Keratinocyte (primary cell): ENCODE data around the gene NRIP2.

Experiments used
- CTCF ChIP-seq, 3 experiments: IDR thresholded peaks in 1 of 3; conservative IDR thresholded peaks in 1 of 3; optimal IDR thresholded peaks in 1 of 3; 2 replicates in 2 of 3; 3 replicates in 1 of 3; pipeline versions ENCODE3 to v1.5.1; 2011; ENCODE audit warnings: low read length in 3 of 3, mild to moderate bottlenecking in 3 of 3, moderate library complexity in 2 of 3, control low read depth in 1 of 3, inconsistent platforms in 1 of 3; ENCODE audit not compliant: insufficient read depth in 2 of 3; ENCODE audit errors: extremely low read depth in 1 of 3
- EZH2 ChIP-seq: IDR thresholded peaks from one replicate; pipeline ENCODE4 v1.6.1; 2012; ENCODE audit warnings: inconsistent platforms, mild to moderate bottlenecking, low read length, moderate library complexity

GRCh38 chr12:2853626-2854025 lies 18.8 kb upstream of the NRIP2 start:
- no peak for TF ChIP-seq EZH2
- TF ChIP-seq CTCF (optimal IDR thresholded peaks at IDR 0.05 in 1 of 3, IDR thresholded peaks at IDR 0.05 in 1 of 3, conservative IDR thresholded peaks at IDR 0.05 in 1 of 3; ENCODE audit: extremely low read depth in 1 of 3, insufficient read depth in 2 of 3, low read length in 3 of 3) = peak; percentile 80 to 94 (median 88)
